ENCODE results near the gene LAMTOR2. TPM values are rescaled to one million over a fixed set of nuclear protein-coding genes. Genes with fewer than 3 reads are reported as not detected.

LAMTOR2 gene
- total RNA-seq, 1 donor from 2014 or later: 108 TPM

GRCh38 chr1:156083800-156084790, 29.5 kb downstream of the LAMTOR2 start:
- Histone ChIP-seq H3K27me3 (ENCODE audit: control insufficient read depth, insufficient read depth, low read length) (no peaks in the 10 kb centered on the region), H3K4me3 (ENCODE audit: low read depth, low read length) (peak overlapping the region; percentile 72), H3K36me3 (ENCODE audit: control insufficient read depth, insufficient read depth, low read length) (no peaks in the 10 kb centered on the region)
- TF ChIP-seq CTCF (IDR thresholded peaks at IDR 0.05; ENCODE audit: insufficient read depth, low read length, poor library complexity, severe bottlenecking): no peak
- DNase-seq (ENCODE audit: low read depth): no peak

GRCh38 chr1:156086256-156086662, 31.7 kb downstream of the LAMTOR2 start:
- TF ChIP-seq CTCF (IDR thresholded peaks at IDR 0.05; ENCODE audit: insufficient read depth, low read length, poor library complexity, severe bottlenecking): no peak

GRCh38 chr1:156089704-156090103, 35.1 kb downstream of the LAMTOR2 start:
- Histone ChIP-seq H3K27me3 (ENCODE audit: control insufficient read depth, insufficient read depth, low read length) (no peaks in the 10 kb centered on the region), H3K4me3 (ENCODE audit: low read depth, low read length) (no peak overlapping the region), H3K36me3 (ENCODE audit: control insufficient read depth, insufficient read depth, low read length) (no peaks in the 10 kb centered on the region)
- DNase-seq (ENCODE audit: low read depth): no peak
- TF ChIP-seq CTCF (IDR thresholded peaks at IDR 0.05; ENCODE audit: insufficient read depth, low read length, poor library complexity, severe bottlenecking): no peak

More at GRCh38 chr1:156086256-156086662, 31.7 kb downstream of the LAMTOR2 start:
- no peak overlapping the region for H3K4me3 ChIP-seq (ENCODE audit: low read depth, low read length)
- no peaks in the 10 kb centered on the region for H3K36me3 ChIP-seq (ENCODE audit: control insufficient read depth, insufficient read depth, low read length)
- no peaks in the 10 kb centered on the region for H3K27me3 ChIP-seq (ENCODE audit: control insufficient read depth, insufficient read depth, low read length)
- no peak for DNase-seq (ENCODE audit: low read depth)

- no peaks in the 10 kb centered on the region for H3K27me3 ChIP-seq (ENCODE audit: control insufficient read depth, insufficient read depth, low read length)
- DNase-seq (ENCODE audit: low read depth): no peak
- no peaks in the 10 kb centered on the region for H3K36me3 ChIP-seq (ENCODE audit: control insufficient read depth, insufficient read depth, low read length)
- TF ChIP-seq CTCF (IDR thresholded peaks at IDR 0.05; ENCODE audit: insufficient read depth, low read length, poor library complexity, severe bottlenecking): no peak
- no peak overlapping the region for H3K4me3 ChIP-seq (ENCODE audit: low read depth, low read length)
These were observed 35.7 kb downstream of the LAMTOR2 start for GRCh38 chr1:156090138-156090839.

- Histone ChIP-seq H3K27me3 (ENCODE audit: control insufficient read depth, insufficient read depth, low read length) (no peaks in the 10 kb centered on the region), H3K4me3 (ENCODE audit: low read depth, low read length) (no peak overlapping the region), H3K36me3 (ENCODE audit: control insufficient read depth, insufficient read depth, low read length) (no peaks in the 10 kb centered on the region)
- TF ChIP-seq CTCF (IDR thresholded peaks at IDR 0.05; ENCODE audit: insufficient read depth, low read length, poor library complexity, severe bottlenecking): peak; percentile 83
- DNase-seq (ENCODE audit: low read depth): no peak
These were observed 36.2 kb downstream of the LAMTOR2 start for GRCh38 chr1:156090840-156091188.
